ACC112 (cell line): ENCODE data around the gene GRP.

ENCODE experiments used
- H2AFZ ChIP-seq: fragments of 200-600 bp; sonication (generic); one replicate; pipeline ENCODE4 v1.6.0; 2017; ENCODE audit warnings: antibody characterized with exemption, low read length; ENCODE audit not compliant: unreplicated experiment
- H3K27ac ChIP-seq: fragments of 200-600 bp; sonication (generic); 2 replicates; pipeline ENCODE4 v1.5.1; 2014; ENCODE audit warnings: low read depth, mild to moderate bottlenecking, antibody characterized with exemption, low read length, moderate library complexity
- H3K27me3 ChIP-seq: fragments of 200-600 bp; sonication (generic); 2 replicates; pipeline ENCODE4 v1.6.1; 2014; ENCODE audit warnings: mild to moderate bottlenecking, antibody characterized with exemption, low read length, moderate library complexity, mixed read lengths; ENCODE audit not compliant: insufficient read depth
- H3K36me3 ChIP-seq: fragments of 200-600 bp; sonication (generic); 2 replicates; pipeline ENCODE4 v1.6.1; 2016; ENCODE audit warnings: mild to moderate bottlenecking, antibody characterized with exemption, low read length, moderate library complexity, mixed read lengths; ENCODE audit not compliant: insufficient read depth
- H3K4me1 ChIP-seq: fragments of 200-600 bp; sonication (generic); one replicate; pipeline ENCODE4 v1.6.1; 2016; ENCODE audit warnings: low read length, mixed read lengths; ENCODE audit not compliant: insufficient read depth, unreplicated experiment, control insufficient read depth
- H3K4me3 ChIP-seq: fragments of 200-600 bp; sonication (generic); 2 replicates; pipeline ENCODE4 v1.5.1; 2014; ENCODE audit warnings: mild to moderate bottlenecking, low read depth, low read length
- H3K79me2 ChIP-seq: fragments of 200-600 bp; sonication (generic); one replicate; pipeline ENCODE4 v1.6.0; 2016; ENCODE audit warnings: low read length; ENCODE audit not compliant: control insufficient read depth, unreplicated experiment, insufficient read depth

GRP gene

DNA sequence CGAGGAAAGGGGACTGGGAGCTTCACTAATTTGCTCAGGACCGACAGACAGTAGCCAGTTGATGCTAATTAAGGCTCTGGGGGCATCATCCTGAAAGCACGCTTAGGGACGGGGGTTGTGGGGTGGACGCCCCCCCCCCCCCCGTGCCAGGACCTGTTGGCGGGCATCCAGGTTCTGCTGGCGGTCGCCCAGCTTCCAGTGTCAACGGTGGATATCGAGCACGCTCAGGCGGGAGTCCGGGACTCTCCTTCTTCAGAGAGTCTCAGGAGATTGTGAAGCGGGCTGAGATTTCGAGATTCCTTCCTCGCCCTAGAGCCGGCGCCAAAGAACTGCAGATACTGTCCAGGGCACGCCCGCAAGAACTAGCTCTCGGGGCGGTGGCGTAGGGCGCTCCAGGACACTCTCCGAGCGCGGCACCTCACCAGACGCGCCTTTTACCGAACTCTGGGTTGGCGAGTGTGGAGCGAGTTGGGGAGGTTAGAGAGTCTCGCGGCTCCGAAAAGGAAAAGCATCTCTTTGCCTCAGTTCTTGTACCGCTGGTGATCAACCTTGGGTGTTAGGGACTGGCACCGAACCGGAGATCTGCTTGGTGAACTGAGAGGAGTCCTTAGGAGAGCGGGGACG is 47.7 kb downstream of the GRP start:
- H3K4me1 ChIP-seq: no peaks in the 10 kb centered on the region
- H3K4me3 ChIP-seq: peak overlapping the region; percentile 27; the same call in 1 of the 2 replicates
- no peaks in the 10 kb centered on the region for H3K36me3 ChIP-seq
- H3K27ac ChIP-seq: no peak overlapping the region
- peaks cover 99% of the 10 kb centered on the region for H3K27me3 ChIP-seq
- H2AFZ ChIP-seq: no peak overlapping the region
- H3K79me2 ChIP-seq: no peaks in the 10 kb centered on the region

DNA sequence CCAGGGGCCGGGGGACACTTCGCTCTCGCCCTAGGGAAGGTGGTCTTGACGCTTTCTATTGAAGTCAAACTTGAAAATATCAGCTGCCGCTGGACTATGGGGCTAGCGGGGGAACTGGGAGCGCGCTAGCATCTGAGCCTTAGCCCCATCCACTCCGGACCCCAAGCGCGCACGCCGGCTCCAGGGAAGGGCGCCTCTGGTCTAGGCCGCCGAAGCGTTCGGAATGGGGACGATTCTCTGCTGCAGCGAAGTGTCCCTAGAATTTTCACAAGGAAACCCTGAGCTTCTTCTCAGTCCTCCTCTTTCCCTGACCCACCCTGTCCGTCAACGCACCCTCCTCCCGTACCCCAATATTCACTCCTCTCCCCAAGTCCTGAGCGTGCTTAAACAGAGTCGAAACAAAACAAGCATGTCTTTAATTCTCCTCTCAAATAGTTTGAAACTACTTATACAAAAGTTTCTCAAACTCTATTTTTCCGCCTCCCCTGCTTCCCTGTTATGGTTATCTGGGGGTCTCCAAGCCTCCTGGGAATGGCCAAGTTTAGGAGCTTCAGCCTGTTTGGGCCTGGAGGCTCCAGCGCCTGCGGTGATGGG is 48.3 kb downstream of the GRP start:
- Histone ChIP-seq H3K79me2 (no peaks in the 10 kb centered on the region), H3K4me1 (no peaks in the 10 kb centered on the region), H3K27me3 (peaks cover 99% of the 10 kb centered on the region), H3K36me3 (no peaks in the 10 kb centered on the region), H3K4me3 (peak overlapping the region; percentile 27; the same call in 1 of the 2 replicates), H2AFZ (no peak overlapping the region), H3K27ac (no peak overlapping the region)

DNA sequence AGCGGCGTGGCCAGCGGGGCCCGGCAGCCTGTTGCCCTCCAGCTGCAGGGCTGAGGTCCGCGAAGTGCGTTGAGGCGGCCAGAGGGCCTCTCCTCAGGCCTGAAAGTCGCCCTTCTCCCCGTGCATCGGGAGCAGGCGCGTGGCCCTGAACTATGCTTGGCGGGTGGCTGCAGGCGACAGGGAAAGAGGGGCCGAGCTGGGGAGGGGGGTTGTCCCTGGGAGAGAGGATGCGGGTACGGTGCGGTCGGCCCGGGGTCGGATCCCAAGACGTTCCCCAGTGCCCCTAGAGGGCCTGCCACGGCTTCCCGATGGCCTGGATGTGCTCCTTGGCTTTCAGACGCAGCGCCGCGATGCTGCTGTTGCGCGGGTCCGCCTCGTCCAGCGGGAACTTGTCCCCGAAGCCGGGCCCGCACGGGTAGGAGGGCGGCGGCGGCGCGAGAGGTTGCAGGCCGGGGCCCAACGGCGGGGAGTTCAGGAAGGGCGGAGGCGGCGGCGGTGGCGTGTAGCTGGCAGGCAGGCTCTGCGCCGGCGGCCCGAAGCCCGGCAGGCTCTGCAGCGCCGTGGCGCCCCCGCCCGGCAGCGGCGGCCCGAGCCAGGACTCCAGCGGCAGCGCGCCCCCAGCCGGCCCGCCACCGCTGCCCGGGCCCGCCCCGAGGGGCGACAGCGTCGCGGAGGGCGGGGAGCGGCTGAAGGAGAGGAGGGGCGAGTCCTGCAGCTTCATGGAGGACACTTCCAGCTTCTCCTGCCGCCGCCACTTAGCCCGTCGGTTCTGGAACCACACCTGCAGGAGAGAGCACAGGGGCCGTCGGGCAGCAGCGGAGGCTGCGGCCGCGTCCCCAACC is 49.0 kb downstream of the GRP start:
- Histone ChIP-seq H3K36me3 (no peaks in the 10 kb centered on the region), H3K4me1 (no peaks in the 10 kb centered on the region), H2AFZ (no peak overlapping the region), H3K79me2 (no peaks in the 10 kb centered on the region), H3K27me3 (peaks cover 99% of the 10 kb centered on the region), H3K4me3 (peak overlapping the region; percentile 42; the same call in 1 of the 2 replicates), H3K27ac (no peak overlapping the region)

- Histone ChIP-seq H2AFZ (no peak overlapping the region), H3K27me3 (peaks cover 99% of the 10 kb centered on the region), H3K27ac (no peak overlapping the region), H3K4me1 (no peaks in the 10 kb centered on the region), H3K79me2 (no peaks in the 10 kb centered on the region), H3K36me3 (no peaks in the 10 kb centered on the region), H3K4me3 (peak overlapping the region; percentile 42; the same call in 1 of the 2 replicates)
Measured at GRCh38 chr18:59269563-59270119, 49.7 kb downstream of the GRP start.

DNA sequence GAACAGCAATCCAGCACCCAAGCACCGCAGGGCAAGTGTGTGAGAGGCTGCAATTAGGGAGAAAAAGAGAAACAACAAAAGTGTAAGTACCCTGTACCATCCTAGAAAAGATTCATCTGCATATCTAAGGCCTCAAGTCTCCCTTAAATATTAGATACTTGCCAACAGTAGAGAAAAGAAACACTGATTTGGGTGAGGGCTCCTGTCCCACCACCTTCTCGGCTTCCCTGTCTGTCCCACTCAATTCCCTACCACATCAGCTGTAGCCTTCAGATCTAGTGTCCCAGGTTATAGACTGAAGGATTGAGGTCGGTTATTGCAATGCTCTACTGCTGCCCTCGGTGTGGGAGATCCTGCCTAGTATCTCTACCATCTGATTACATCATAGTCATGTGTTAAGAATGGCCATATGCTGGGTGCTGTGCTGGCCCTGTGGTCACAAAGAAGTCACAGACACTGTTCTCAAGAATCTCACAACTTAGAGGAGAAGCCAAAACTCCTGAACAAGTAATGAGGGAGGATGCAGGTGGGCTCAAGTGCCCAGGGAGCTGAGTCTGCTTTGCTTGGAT is 50.8 kb downstream of the GRP start:
- H3K27me3 ChIP-seq: peaks cover 99% of the 10 kb centered on the region
- no peaks in the 10 kb centered on the region for H3K36me3 ChIP-seq
- no peak overlapping the region for H3K4me3 ChIP-seq
- no peak overlapping the region for H2AFZ ChIP-seq
- no peaks in the 10 kb centered on the region for H3K79me2 ChIP-seq
- no peak overlapping the region for H3K27ac ChIP-seq
- H3K4me1 ChIP-seq: no peaks in the 10 kb centered on the region

DNA sequence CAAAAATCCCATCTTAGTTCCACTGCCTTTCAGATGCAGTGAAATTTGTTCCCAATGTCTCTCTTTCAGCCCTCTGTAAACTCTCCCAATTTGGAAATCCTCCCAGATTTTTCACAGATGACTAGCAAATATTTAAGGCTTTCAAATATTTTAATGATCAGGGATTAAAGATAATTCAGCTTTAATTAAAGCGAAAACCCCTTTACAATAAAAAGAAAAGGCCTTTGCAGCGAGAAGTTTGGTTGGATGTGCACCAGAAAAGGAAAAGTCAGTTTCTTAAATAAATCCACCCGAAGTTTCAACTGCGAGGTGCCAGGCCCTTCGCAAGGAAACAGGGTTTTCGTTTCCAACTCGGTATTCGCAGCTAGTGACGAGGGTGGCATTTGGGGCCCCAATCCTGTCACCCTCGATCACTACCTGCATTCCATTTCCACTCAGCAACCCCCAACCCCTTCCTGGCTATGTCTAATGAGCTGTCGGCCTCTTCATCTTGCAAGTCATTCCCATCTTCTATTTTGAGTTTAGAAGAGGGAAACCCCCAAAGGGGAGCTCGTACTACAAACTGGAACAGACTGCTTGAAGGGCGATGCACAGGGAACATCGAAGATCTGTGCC is 51.8 kb downstream of the GRP start:
- no peak overlapping the region for H3K27ac ChIP-seq
- no peak overlapping the region for H3K4me3 ChIP-seq
- H3K4me1 ChIP-seq: no peaks in the 10 kb centered on the region
- H3K79me2 ChIP-seq: no peaks in the 10 kb centered on the region
- no peak overlapping the region for H2AFZ ChIP-seq
- H3K36me3 ChIP-seq: no peaks in the 10 kb centered on the region
- peaks cover 99% of the 10 kb centered on the region for H3K27me3 ChIP-seq

GRCh38 chr18:59272221-59272888 is 52.4 kb downstream of the GRP start:
- Histone ChIP-seq H3K27me3 (peaks cover 99% of the 10 kb centered on the region), H3K4me3 (peak overlapping the region; percentile 60), H3K4me1 (no peaks in the 10 kb centered on the region), H3K36me3 (no peaks in the 10 kb centered on the region), H2AFZ (no peak overlapping the region), H3K27ac (no peak overlapping the region), H3K79me2 (no peaks in the 10 kb centered on the region)

DNA sequence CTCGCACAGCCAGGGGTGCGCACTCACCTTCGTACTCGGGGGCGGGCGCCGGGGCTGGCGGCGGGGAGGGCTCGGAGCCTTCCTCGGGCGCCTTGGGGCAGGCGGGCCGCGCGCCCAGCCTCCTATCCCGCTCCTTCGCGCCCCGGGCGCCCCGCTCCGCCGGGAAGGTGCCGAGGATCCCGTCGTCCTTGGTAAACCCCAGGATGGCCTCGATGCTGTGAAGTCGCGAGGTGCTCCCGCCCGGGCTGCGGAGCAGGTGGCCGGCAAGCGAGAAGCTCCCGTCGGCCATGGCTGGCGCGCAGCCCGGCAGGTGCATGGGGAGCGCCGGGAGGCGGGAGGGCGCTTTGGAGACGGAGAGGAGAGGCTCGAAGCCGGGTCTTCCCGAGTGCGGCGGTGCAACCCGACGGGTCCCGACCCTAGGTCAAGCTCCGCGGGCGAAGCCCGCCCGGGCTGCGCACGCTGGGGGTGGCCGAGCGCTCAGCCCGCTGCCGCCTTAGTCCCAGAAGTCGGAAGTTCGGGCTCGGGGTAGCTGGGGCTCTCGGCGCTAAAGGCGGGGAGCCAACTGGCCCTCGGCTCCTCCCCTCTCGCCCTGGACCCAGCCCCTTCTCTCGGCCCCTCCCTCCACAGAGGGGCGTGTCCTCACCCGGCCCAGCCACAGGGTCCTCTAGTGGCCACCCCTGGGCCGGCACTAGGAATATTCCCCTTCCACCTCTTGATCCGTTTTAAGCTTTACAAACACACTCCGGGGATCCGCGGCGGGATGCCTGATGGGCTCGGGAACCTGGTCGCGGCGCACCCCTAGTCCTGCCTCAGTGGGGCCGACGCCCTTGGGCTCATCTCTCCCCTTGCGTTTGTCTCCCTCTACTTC is 53.2 kb downstream of the GRP start, which contains the start of gene RAX:
Gene RAX (minus strand): TSS at position 564 of the 868 bp plus-strand sequence. CDS start 248 bp downstream, at position 316.
- Histone ChIP-seq H3K27me3 (peaks cover 99% of the 10 kb centered on the region), H2AFZ (no peak within 1 kb of the TSS), H3K4me3 (peak within 1 kb of the TSS; percentile 60)

DNA sequence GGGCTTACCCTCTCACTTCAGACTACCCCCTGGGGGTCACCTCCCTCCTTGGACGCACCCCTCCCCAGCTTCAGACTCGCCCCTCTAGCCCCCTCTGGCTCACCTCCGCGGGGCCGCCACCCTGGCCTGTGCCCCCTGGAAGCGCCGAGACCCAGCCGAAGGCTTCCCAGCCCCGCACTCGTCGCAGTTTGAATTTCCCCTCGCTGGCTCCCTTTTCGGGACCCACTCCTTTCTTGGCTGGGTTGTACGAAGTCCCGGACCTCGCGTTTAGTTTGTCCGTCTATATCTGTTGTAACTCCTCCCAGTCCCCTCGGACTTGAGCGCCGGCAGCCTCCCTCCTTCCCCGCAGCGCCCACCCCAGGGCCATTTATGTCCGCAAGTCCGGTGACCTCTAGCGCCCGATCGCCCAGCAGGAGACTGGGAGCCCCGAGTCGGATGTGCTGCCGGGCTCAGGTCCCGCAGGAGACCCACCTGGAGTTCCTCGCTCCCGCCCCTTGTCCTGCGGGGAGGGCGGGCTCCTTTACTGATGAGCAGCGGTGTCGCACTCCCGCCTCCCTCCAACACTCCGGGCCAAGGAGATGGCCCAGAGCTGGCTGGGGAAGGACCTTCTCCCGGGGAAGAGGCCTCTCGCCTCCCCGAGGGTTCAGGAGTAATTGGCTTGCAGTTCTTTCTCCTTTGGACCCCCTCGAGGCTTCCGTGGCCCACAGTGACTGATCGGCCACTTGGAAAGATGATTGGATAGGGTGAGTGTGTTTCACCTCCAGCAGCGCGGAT is 54.0 kb downstream of the GRP start:
- no peaks in the 10 kb centered on the region for H3K36me3 ChIP-seq
- H3K27me3 ChIP-seq: peaks cover 99% of the 10 kb centered on the region
- no peaks in the 10 kb centered on the region for H3K79me2 ChIP-seq
- H3K4me3 ChIP-seq: no peak overlapping the region
- H2AFZ ChIP-seq: no peak overlapping the region
- no peaks in the 10 kb centered on the region for H3K4me1 ChIP-seq
- no peak overlapping the region for H3K27ac ChIP-seq

More for the DNA sequence above, 53.2 kb downstream of the GRP start, which contains the start of gene RAX:
- H3K36me3 ChIP-seq: no peaks in the 10 kb centered on the region
- no peaks in the 10 kb centered on the region for H3K4me1 ChIP-seq
- no peak within 1 kb of the TSS for H3K27ac ChIP-seq
- H3K79me2 ChIP-seq: no peaks in the 10 kb centered on the region
